Measurements from ENCODE around the gene FOXF1.

Gene FOXF1

GRCh38 chr16:86529160-86529559 is 18.8 kb downstream of the FOXF1 start:
- no peak for TF ChIP-seq CTCF (IDR thresholded peaks at IDR 0.05; ENCODE audit: control insufficient read depth, extremely low read depth, insufficient read depth)
- DNase-seq (ENCODE audit: low read depth) = no peak
- no peak overlapping the region for H3K4me3 ChIP-seq (ENCODE audit: low read depth, low read length)

- H3K4me3 ChIP-seq (ENCODE audit: low read depth, low read length) = no peak overlapping the region
- no peak for DNase-seq (ENCODE audit: low read depth)
- no peak for TF ChIP-seq CTCF (IDR thresholded peaks at IDR 0.05; ENCODE audit: control insufficient read depth, extremely low read depth, insufficient read depth)
Measured at GRCh38 chr16:86530251-86531190, 20.2 kb downstream of the FOXF1 start.

GRCh38 chr16:86531191-86531545 is 20.8 kb downstream of the FOXF1 start:
- TF ChIP-seq CTCF (IDR thresholded peaks at IDR 0.05; ENCODE audit: control insufficient read depth, extremely low read depth, insufficient read depth) = no peak
- no peak overlapping the region for H3K4me3 ChIP-seq (ENCODE audit: low read depth, low read length)
- DNase-seq (ENCODE audit: low read depth) = no peak

GRCh38 chr16:86531641-86532525 is 21.6 kb downstream of the FOXF1 start:
- TF ChIP-seq CTCF (IDR thresholded peaks at IDR 0.05; ENCODE audit: control insufficient read depth, extremely low read depth, insufficient read depth) = no peak
- DNase-seq (ENCODE audit: low read depth) = no peak
- no peak overlapping the region for H3K4me3 ChIP-seq (ENCODE audit: low read depth, low read length)

- TF ChIP-seq CTCF (IDR thresholded peaks at IDR 0.05; ENCODE audit: control insufficient read depth, extremely low read depth, insufficient read depth) = no peak
- no peak for DNase-seq (ENCODE audit: low read depth)
- H3K4me3 ChIP-seq (ENCODE audit: low read depth, low read length) = no peak overlapping the region
Measured at GRCh38 chr16:86532526-86532815, 22.1 kb downstream of the FOXF1 start.

GRCh38 chr16:86533076-86533475 is 22.7 kb downstream of the FOXF1 start:
- no peak overlapping the region for H3K4me3 ChIP-seq (ENCODE audit: low read depth, low read length)
- no peak for TF ChIP-seq CTCF (IDR thresholded peaks at IDR 0.05; ENCODE audit: control insufficient read depth, extremely low read depth, insufficient read depth)
- no peak for DNase-seq (ENCODE audit: low read depth)

Measured in LNCaP clone FGC (cell line).